CD1c-positive myeloid dendritic cell (primary cell): ENCODE data around the gene BHLHE23.

ENCODE experiments used
- DNase-seq: peaks from one replicate; pipeline ENCODE4 v3.0.0-alpha.2; 2016; ENCODE audit errors: extremely low spot score

The BHLHE23 gene

GRCh38 chr20:63009045-63009961, 2.5 kb upstream of the BHLHE23 start:
- DNase-seq, result peak; percentile 90

- no peak for DNase-seq
Measured at GRCh38 chr20:63008541-63009044, 1.8 kb upstream of the BHLHE23 start.

- DNase-seq, result no peak
Measured at GRCh38 chr20:63007646-63008488, 1.1 kb upstream of the BHLHE23 start.

- DNase-seq, result no peak
Measured at GRCh38 chr20:63007360-63007645, 539 bp upstream of the BHLHE23 start.

GRCh38 chr20:63005862-63006539, 763 bp downstream of the BHLHE23 start:
- peak; percentile 13 for DNase-seq

- DNase-seq, result no peak
Measured at GRCh38 chr20:63005365-63005861, 1.4 kb downstream of the BHLHE23 start.

GRCh38 chr20:63004607-63005364, 2.0 kb downstream of the BHLHE23 start:
- no peak for DNase-seq

GRCh38 chr20:63003546-63003945, 3.2 kb downstream of the BHLHE23 start:
- DNase-seq, result no peak

GRCh38 chr20:63002511-63002910, 4.3 kb downstream of the BHLHE23 start:
- no peak for DNase-seq

GRCh38 chr20:63000958-63001357, 5.8 kb downstream of the BHLHE23 start:
- DNase-seq, result no peak

GRCh38 chr20:63000036-63000435, 6.7 kb downstream of the BHLHE23 start:
- DNase-seq, result no peak

- DNase-seq, result no peak
Measured at GRCh38 chr20:62999580-62999979, 7.2 kb downstream of the BHLHE23 start.

GRCh38 chr20:62998449-62998848, 8.3 kb downstream of the BHLHE23 start:
- no peak for DNase-seq

GRCh38 chr20:62997417-62998035, 9.2 kb downstream of the BHLHE23 start:
- DNase-seq, result peak; percentile 91

GRCh38 chr20:62996596-62996982, 10.2 kb downstream of the BHLHE23 start:
- DNase-seq, result no peak

GRCh38 chr20:62995898-62996595, 10.7 kb downstream of the BHLHE23 start:
- DNase-seq, result no peak

GRCh38 chr20:62995481-62995880, 11.3 kb downstream of the BHLHE23 start:
- no peak for DNase-seq

- no peak for DNase-seq
Measured at GRCh38 chr20:62994869-62995281, 11.9 kb downstream of the BHLHE23 start.

- no peak for DNase-seq
Measured at GRCh38 chr20:62993856-62994494, 12.8 kb downstream of the BHLHE23 start.

- DNase-seq, result no peak
Measured at GRCh38 chr20:62991863-62992262, 14.9 kb downstream of the BHLHE23 start.
